Occipital lobe (tissue), 2 donors: ENCODE data around the gene CNTNAP2. TPM values are rescaled to one million over a fixed set of nuclear protein-coding genes. Genes with fewer than 3 reads are reported as not detected.

ENCODE experiments used
- DNase-seq: peaks from one replicate; lab custom pipeline; 2025; lab: John Stamatoyannopoulos, UW
- total RNA-seq: library from RNA; depleted of rRNA; stranded (reverse); fragments of >200 nt; gene quantifications from one replicate; pipeline ENCODE4 v1.2.3, GENCODE V29; 2014

The CNTNAP2 gene
- total RNA-seq, 1 donor from 2014 or later: 37.3 TPM

DNA sequence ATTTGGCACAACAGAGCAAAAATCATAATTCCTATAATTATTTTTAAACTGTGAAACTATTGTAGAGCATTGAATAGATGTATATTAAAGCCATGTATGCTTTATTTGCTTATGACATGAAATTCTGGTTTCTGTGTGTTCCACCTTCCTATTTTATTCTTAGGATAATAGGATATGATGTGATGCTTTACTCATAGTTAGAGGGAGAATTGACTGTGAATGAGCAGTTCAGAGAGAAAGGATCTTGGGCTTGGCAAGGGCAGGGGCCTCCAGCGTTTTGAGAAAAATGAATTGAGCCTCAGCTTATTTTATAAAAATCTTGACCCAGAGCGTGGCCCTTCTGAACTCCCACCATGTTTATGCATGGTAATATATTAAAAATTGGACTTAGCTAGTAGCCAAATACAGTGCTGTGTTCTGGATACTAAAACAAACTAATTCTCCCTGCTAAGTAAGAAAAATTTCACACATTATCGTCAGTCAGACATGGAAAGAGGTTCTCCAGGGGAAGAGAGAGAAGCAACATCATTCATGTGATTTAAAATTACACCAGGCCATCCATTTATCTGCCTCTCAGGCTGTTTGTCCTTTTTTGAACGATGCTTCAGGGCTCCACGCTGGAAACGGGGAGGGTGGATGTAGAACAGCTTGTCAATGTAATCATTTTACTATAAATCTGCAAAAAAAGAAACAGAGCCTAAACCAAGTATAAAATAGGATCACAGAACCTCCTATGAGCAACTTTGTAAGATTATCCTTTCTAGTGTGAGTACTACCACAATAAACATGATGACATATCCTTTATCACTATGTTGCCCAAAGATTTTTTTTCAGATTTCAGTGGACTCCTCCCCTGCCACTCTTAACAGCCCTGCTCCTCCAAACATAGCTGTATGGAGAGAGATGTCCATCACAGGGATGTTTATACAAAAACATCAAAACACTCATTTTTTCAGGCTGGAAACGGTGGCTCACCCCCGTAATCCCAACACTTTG lies 2215.9 kb downstream of the CNTNAP2 start:
- no peak for DNase-seq

DNA sequence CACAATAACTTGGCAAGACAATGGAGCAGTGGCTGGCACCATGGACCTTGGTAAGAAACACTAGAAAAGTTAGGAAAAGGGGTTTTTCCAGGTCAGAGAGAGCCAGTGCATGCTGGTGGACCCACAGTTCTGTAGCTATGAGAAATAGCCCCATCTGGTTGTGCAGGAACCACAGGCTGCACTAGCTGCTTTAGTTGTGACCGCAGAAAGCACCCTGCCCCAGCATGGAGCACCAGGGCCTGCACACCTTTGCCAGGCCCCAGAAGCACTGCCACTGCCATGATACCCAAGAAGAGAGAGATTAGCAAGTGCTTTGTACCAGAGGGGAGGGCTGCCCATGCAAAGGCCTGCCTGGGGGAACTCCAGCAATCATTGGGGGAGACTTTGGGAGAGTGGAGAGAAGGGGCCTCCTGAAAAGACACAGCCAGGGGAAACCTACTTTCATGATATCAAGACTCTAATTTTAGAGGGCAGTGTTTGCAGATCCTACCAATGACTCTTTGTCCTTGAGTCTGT lies 2217.9 kb downstream of the CNTNAP2 start:
- DNase-seq: no peak

DNA sequence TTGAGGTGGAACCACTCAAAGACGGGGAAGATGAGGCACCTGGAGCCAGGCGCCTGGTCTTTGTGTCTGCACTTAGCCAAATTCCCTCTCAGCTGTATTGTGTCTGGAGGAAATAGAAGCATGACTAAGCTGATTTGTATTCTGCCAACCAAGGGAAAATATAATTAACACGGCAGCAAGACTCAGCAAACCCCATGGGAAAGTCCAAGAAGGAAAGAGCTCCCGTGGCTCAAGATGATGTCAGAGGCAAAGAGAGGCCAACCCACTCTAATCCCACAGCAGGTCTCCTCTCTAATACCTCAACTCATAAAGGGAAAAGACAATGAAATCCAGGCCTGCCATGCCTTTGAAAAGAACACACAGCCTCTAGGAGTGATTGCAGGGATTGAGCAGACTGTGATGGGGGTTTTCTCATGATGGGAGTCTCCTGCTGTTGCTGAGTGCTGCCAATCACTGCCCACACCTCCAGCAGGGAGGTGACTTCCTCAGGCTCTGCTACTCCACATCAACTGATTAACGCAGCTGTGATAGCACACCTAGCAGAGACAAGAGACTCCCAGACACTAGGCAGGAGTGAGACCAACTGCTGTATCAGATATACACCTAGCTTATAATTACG lies 2218.5 kb downstream of the CNTNAP2 start:
- DNase-seq: no peak

DNA sequence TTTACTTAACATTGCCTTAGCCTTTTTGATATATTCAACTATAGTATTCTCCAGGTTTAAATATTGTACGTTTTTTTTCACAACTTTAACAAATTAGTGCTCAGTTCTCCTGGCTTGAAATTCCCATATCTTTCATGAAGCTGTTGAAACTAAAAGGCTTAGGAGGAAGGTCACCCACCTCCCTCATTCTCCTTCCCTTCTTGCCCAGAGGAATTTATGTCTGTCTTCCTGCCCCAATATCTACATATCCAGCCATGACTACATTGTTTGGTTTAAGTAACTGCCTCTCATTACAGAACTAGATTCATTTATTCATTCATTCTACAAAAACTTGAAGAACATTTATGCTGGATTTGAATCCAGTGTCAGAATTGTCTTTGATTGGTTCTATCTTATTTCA lies 2219.2 kb downstream of the CNTNAP2 start:
- no peak for DNase-seq

DNA sequence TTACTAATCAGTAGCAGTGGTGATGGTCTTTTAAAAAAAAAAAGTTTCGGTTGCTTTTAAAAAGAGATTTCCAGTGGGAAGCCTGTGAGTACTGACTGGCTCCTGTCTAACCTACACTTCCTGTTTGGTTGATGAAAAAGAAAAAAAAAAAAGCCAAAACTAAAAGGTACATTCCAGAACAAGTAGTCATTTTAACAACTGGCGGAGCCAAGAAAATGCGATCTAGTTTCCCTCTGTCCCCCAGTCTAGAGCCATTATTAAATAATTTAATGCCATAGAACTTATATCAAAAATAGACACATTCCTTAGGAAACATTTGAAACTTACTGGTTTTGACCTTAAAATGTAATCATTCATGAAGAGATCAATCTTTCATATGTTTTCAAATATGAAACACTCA lies 2219.8 kb downstream of the CNTNAP2 start:
- no peak for DNase-seq

DNA sequence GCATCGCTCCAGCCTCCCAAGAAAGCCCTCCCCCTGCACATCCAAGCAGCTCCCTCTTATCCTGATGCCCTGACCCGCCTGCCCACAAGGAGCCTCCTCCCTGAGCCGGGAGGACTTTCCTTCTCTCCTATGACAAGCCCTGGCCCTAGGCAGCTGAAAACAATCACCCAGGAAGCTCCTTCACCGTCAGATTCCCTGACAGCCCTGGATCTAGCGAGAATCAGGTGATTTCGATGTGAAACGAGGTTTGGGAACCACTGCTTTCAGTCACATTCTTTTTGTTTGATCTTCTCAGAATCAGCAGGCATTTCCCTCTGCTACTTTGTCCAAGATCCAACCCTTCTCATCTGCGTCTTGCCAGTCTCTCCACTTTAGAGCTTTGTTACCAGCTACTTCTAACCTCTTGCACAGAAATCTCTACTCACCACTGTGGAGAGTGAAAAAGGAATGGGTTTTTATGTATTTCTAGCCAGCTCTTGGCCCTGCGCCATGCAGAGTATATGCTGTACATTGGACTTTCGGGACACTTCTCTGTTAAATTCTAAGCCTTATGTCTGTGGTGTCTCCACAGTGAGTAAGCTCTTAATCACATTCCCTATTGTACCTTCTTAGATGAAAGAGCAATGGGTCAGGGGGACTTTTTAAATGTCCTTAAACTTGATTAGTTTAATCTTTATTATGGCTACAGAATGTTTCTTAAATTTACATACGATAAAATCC lies 2220.8 kb downstream of the CNTNAP2 start:
- no peak for DNase-seq

DNA sequence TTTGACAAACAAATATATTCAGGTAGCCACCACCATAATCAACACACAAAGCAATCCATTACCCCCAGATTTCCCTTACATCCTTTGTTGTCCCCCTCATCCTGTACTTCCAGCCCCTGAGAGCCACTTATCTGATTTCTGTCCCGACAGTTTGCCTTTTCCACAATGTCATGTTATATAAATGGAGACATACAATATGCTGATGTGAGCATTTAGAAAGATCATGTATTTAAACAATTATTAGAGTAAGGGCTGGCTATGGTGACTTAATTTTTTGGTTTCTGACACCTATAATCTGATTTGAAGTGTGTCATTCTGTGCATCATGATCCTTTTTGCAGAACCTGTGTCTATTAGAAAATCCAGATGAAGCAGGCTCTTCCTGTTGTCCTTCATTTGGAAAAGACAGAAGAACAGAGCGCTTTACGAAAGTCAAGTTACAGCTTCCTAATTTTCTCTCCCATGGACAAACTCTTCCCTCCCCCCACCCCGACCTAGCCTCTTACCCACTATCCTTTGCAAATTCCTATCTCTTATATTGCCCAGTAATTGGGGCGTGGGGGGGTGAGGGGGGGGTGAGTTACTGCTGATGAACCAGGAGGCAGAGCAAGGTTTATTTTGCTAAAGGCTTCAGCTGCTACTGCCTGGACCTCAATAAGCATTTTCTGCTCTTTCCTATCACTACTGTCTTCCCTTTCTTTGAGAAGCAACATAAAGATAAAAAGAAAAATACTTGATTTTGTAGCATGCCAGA lies 2221.6 kb downstream of the CNTNAP2 start:
- DNase-seq: no peak

DNA sequence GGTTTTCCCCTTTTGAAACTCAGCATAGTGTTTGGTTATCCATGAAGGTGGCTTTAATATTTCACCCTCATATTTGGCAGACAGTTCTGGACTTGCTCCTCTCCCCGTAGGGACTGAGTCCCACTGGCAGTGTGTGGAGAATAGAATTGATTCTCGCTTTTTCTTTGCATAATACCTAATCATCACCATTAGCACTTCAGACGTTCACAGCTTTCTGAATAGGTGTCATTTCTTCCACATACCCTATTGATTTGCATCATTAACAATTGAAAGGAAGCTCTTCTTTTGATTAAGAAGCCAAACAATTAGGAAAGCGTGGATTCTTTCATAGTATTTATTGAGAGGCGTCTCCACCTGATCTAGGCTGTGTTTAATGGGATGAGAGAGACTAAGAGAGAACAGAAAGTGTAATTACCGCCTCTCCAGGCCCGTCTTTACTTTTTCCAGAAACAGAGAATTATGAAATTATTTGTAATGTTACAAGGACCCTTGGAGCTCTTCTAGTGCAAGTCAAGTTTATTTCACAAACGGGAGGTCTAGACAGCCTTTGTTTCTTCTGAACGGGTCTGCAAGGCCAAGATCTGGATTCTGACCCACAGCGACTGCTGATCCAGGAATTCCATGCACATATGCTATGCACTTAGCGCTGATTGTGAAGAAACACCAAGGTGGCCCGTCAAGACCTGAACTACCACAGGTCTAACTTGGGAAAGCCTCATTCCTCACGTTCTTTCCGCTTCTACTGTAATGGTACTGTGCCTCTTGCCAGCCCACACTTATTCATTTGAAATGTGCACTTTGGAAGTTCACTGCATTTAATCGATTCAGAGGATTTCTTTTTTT lies 2224.1 kb downstream of the CNTNAP2 start:
- no peak for DNase-seq

DNA sequence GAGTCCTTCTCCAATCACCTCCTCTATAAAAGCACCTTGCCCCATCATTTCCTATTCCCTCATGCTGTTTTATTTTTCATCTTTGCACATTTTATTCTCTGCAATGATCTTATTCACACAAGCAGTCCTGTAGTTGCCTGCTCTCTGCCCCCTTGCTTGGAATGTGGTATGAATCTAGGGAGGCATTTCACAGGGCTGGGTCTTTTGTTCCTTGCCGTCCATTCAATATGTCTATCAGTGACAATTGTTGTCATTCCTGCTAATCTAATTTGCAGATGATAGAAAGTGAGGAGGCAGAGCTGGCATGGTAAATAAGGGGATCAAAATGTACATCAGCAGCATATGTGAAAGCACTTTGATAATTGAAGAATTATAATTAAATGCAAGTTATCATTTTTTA lies 2227.8 kb downstream of the CNTNAP2 start:
- no peak for DNase-seq

DNA sequence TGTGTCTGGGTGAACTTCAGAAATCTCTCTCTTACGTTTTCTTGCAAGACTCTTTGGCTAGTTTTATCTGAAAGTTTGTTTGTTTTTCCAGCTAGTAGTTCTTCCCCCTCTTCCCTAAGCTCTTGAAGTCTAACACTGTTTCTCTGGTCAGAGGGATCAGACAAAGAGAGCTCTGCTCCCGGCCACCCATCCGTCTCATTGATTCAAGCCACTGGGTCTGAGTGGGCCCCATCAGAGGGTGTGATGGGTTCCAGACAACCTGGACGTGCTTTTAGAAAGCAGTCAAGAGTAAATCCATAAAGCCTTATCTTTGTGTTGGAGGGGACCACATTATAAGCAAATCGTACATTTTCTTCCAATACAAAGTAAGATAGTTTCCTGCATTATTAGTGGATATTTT lies 2231.4 kb downstream of the CNTNAP2 start:
- DNase-seq: no peak

DNA sequence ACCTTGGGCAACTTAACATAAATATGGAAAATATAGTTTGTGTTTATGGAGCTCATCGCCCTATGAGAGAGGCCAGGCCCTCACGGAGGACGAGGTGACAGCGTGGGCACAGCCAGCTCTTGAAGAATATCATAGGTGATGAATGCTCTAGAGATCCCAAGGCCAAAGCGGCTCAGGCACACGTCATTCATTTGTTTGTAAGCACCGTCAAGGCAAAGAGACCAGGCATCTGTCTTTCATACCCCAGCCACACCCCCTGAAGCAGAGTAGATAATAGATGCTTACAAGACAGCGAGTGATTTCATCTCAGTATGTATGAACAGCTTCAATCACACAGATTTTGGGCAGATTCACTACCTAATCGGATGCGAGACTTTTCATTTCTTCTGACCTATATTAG lies 2231.9 kb downstream of the CNTNAP2 start:
- no peak for DNase-seq

DNA sequence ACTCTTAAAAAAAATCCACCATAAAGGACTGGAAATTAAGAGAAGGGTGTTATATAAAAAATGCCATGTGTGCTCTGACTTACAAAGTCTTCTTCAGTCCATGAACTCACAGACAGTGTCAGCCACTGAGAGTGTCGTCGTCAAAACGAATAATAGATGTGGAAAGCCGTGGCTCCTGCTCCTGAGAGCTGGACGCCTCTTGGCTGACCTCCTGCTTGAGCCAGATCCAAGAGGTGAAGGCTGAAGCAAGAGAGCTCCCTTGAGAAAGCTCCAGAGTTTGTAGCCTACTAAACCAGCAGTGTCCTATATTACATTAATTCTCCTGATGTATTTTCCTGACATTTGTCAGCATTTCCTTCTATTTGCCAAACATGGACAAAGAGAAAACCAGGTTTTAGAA lies 2239.7 kb downstream of the CNTNAP2 start:
- DNase-seq: no peak

DNA sequence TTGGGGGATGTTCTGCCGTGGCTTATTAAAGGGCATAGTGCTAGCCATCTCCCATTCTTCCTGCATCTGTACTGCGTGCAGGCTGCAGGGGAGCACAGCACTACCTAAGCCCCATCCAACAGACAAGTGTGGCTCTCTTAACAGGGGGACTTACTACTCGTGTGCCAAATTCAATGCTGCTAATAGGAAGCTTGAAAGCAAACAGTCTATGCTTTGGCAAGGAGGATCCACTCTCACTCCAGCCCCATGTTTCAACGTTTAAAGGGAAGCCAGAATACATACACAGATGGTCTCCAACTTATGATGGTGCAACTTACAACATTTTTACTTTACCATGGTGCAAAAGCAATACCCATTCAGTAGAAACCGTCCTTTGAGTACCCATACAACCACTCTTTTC lies 2245.9 kb downstream of the CNTNAP2 start:
- no peak for DNase-seq

DNA sequence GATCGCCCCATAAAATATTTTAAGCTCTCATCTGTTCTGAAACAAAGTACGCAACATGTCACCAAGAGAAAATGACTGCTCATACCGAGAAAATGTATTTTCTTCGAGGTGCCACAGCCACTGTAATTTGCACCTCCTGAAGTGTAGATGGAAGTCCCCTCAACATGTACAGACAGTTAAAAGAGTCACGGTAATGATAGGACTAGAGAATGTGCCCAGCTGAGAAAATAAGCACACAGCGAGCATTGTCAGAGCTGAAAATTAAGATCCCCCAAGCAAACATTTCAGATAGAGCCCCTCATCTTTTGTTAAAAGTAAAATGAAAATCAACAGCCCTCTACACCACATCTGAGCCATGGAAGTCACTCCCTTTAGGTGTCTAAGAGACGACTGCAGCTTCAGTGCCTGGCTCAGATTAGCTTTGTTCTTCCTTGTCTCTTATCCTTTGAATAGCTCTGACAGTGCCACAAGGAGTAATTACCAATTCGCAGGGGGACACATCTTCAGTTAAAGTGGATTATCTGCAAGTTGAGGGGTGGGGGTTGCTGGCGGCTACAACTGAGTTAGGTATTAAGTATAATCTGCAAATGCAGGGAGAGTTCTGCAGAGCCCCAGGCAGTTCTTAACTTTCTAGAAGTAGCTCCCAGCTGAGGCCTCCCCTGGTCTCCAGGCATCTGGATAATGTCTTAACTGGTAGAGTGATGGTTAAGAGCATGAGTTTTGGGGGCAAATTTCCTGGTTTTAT lies 2251.3 kb downstream of the CNTNAP2 start:
- no peak for DNase-seq

DNA sequence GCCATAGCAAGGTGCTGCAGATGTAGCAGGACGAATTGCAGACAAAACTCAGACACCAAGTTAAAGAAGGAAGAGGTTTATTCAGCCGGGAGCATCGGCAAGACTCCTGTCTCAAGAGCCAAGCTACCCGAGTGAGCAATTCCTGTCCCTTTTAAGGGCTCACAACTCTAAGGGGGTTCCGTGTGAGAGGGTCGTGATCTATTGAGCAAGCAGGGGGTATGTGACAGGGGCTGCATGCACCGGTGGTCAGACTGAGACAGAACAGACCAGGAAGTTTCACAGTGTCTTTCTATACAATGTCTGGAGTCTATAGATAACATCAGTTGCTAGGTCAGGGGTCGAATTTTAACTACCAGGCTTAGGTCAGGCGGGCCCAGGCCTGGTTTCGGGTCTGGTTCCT lies 2252.0 kb downstream of the CNTNAP2 start:
- no peak for DNase-seq

DNA sequence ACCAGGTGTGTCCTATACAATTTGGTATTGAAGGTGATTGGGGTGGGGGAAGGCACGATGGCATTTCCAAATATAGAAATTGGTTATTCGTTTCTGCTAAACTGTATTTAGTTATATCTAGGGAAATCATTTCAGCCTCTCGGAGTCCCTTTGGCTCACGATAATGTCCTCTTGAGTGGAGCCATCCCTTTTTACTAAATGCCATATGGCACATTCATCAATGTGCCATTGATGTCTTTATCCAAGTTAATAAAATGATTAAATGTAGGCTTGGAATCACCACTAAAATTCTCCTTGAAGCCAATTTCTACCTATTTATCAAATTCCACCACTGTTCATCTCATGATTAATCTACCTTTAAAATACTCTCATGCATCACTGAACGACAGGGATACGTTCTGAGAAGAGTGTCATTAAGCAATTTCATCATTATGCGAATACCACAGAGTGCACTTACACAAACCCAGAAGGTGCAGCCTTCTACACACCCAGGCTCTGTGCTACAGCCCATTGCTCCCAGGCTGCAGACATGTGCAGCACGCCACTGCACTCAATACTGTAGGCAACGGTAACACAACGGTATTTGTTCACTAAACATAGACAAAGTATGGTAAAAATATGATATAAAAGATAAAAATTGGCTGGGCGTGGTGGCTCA lies 2254.8 kb downstream of the CNTNAP2 start:
- no peak for DNase-seq

DNA sequence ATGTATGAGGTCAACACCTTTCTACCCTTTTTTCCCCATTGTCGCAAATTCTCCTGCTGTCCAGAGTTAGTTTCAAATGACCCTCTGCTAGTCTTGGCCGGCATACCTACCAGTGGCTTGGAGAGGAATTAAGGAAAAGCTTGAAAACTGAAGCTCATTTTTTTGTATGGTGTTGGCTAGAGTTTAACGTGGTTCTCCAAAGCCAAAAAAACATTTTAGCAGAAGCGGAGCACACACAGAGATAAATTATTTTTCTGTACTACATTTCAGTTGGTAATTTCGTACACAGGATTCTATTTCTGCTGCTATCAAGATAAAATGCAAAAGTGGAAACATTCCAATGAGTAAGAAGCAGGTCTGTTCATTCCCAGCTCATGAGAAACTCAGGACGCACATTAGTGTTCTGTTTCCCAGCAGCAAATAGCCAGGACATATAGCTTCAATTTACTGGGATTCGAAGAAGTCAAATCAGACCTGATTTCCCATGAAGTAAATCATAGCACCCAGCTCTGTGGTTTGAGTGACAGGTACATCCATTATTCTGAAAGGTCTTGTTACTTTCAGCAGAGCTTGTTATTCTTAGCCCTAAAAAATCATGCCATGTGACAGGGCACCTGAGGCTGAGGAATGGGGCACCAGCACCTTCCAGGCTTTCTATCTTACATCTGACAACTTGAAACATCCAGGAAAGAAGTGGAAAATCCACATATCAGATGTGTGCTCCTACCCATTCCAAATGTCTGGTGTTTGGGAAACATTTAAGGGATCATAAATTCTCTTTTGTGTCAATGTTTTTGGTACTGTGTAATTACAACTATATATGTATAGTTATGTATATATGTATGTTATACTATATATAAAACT lies 2258.0 kb downstream of the CNTNAP2 start:
- no peak for DNase-seq

DNA sequence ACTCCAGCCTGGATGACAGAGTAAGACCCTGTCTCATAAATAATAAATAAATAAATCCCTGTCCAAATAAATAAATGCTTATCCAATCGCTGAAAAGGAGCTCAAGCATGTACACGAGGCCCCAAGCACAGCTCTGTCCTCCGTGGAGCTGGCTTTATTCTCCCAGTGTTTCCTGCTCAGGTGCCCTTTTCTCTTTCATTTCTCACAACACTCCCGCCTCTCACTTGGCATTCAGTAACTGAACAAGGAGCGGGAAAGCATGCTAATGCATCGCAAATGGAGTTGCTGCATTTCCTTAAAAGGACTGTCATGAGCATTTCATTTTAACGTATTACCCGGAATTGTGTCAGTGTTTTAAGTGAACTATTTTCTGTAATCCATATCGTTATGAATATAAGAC lies 2263.1 kb downstream of the CNTNAP2 start:
- no peak for DNase-seq
